HCT116 (cell line): ENCODE results near the gene MISP3. TPM values are rescaled to one million over a fixed set of nuclear protein-coding genes. Genes with fewer than 3 reads are reported as not detected.

Experiments
- ATAC-seq: fragments of 200-7000 bp; cut with Tn5 transposase; 2 replicates; pipeline ENCODE4 v1.9.1; 2020; ENCODE audit warnings: mild to moderate bottlenecking, moderate library complexity
- BruUV-seq: library from RNA; stranded (reverse); fragments of 400-500 nt; replicated peaks from 2 replicates; lab custom pipeline; 2021; lab: Mats Ljungman, UMichigan
- CTCF ChIA-PET: fragments of 300-600 bp; sonication (Branson Sonifier 250); formaldehyde crosslinking; loops from one replicate; lab custom pipeline; 2021; ENCODE audit warnings: antibody characterized with exemption; lab: Charles Lee
- POLR2A ChIA-PET: fragments of 300-600, 350-600 bp; sonication (Branson Sonifier 250); formaldehyde crosslinking; loops from one replicate; lab custom pipeline; 2021; ENCODE audit warnings: antibody characterized with exemption; lab: Charles Lee
- RAD21 ChIA-PET, 2 experiments: fragments of 300-600 bp; sonication (Branson Sonifier 250); formaldehyde crosslinking; loops; one replicate each; lab custom pipeline; 2023; ENCODE audit warnings: low total read pairs in 2 of 2; ENCODE audit not compliant: uncharacterized antibody in 2 of 2, unreplicated experiment in 2 of 2, low non-redundant PET in 1 of 2; lab: Charles Lee
- DNase-seq: peaks from one replicate; pipeline ENCODE4 v3.0.0-alpha.2; 2010; ENCODE audit warnings: low read depth, low spot score
- H2AFZ ChIP-seq: fragments of 200-600 bp; shearing (Covaris generic), sonication (generic); 2 replicates; pipeline ENCODE4 v1.6.1; 2017; ENCODE audit warnings: low read depth, mixed run types, mixed read lengths, antibody characterized with exemption, low read length; ENCODE audit not compliant: poor library complexity, severe bottlenecking
- H3K27ac ChIP-seq: 2 replicates; pipeline ENCODE4 v1.5.1; 2012; ENCODE audit warnings: low read depth, low read length
- H3K27me3 ChIP-seq: fragments of 200-600 bp; sonication (generic); 2 replicates; pipeline ENCODE4 v1.6.1; 2016; ENCODE audit warnings: mixed run types, low read length, mixed read lengths; ENCODE audit not compliant: insufficient read depth
- H3K36me3 ChIP-seq, 2 experiments: fragments of 200-500 bp in 1 of 2; fragments of 200-600 bp in 1 of 2; sonication (Bioruptor generic) in 1 of 2; sonication (generic) in 1 of 2; 2 replicates each; pipeline versions ENCODE4 v1.5.1 to v1.6.1; 2014 to 2016; ENCODE audit warnings: low read length in 2 of 2, inconsistent platforms in 1 of 2, mixed read lengths in 1 of 2, mixed run types in 1 of 2; ENCODE audit not compliant: insufficient read depth in 2 of 2, control insufficient read depth in 1 of 2
- H3K4me1 ChIP-seq, 2 experiments: fragments of 200-600 bp in 1 of 2; sonication (generic) in 1 of 2; 2 replicates each; pipeline versions ENCODE4 v1.5.1 to v1.6.1; 2012 to 2017; ENCODE audit warnings: low read length in 2 of 2, inconsistent platforms in 1 of 2, mild to moderate bottlenecking in 1 of 2, mixed read lengths in 1 of 2, mixed run types in 1 of 2, moderate library complexity in 1 of 2; ENCODE audit not compliant: insufficient read depth in 2 of 2, control insufficient read depth in 1 of 2
- H3K4me2 ChIP-seq: fragments of 200-600 bp; sonication (generic); 2 replicates; pipeline ENCODE4 v1.6.1; 2017; ENCODE audit warnings: mixed run types, low read length, mixed read lengths
- H3K4me3 ChIP-seq, 2 experiments: fragments of 200-600 bp in 1 of 2; sonication (generic) in 1 of 2; replicated peaks in 1 of 2; 2 replicates each; pipeline ENCODE4 v1.5.1; 2011 to 2016; ENCODE audit warnings: low read length in 2 of 2, control low read depth in 1 of 2, low read depth in 1 of 2, mild to moderate bottlenecking in 1 of 2, mixed read lengths in 1 of 2, mixed run types in 1 of 2
- H3K79me2 ChIP-seq: fragments of 200-600 bp; sonication (generic); 2 replicates; pipeline ENCODE4 v1.6.1; 2017; ENCODE audit warnings: mild to moderate bottlenecking, mixed run types, low read length, moderate library complexity, mixed read lengths; ENCODE audit not compliant: insufficient read depth
- H3K9ac ChIP-seq: fragments of 200-600 bp; sonication (generic); 2 replicates; pipeline ENCODE4 v1.6.1; 2016; ENCODE audit warnings: low read length, mixed read lengths
- H3K9me2 ChIP-seq: fragments of 200-600 bp; sonication (generic), shearing (Covaris generic); 2 replicates; pipeline ENCODE4 v1.6.1; 2017; ENCODE audit warnings: mixed run types, mild to moderate bottlenecking, moderate library complexity; ENCODE audit not compliant: insufficient read depth
- H3K9me3 ChIP-seq, 2 experiments: fragments of 200-500 bp in 1 of 2; fragments of 200-600 bp in 1 of 2; sonication (Bioruptor generic) in 1 of 2; sonication (generic) in 1 of 2; 2 replicates each; pipeline ENCODE4 v1.6.1; 2014 to 2017; ENCODE audit warnings: low read length in 2 of 2, mixed read lengths in 2 of 2, inconsistent platforms in 1 of 2, low read depth in 1 of 2, mild to moderate bottlenecking in 1 of 2, mixed run types in 1 of 2, moderate library complexity in 1 of 2; ENCODE audit not compliant: control insufficient read depth in 1 of 2, insufficient read depth in 1 of 2
- H4K20me1 ChIP-seq: fragments of 200-600 bp; sonication (generic), shearing (Covaris generic); 2 replicates; pipeline ENCODE4 v1.6.1; 2017; ENCODE audit warnings: mixed run types, mild to moderate bottlenecking, moderate library complexity; ENCODE audit not compliant: insufficient read depth
- CBX3 ChIP-seq: IDR thresholded peaks from 2 replicates; pipeline ENCODE4 v1.6.1; 2012; ENCODE audit warnings: low read depth
- POLR2A ChIP-seq: IDR thresholded peaks from 2 replicates; pipeline ENCODE4 v1.7.0; 2011; ENCODE audit warnings: borderline replicate concordance; ENCODE audit not compliant: insufficient read depth, insufficient read length; ENCODE audit errors: extremely low read depth
- SP1 ChIP-seq: IDR thresholded peaks from 2 replicates; pipeline ENCODE4 v1.6.1; 2012; ENCODE audit warnings: low read depth
- TCF7L2 ChIP-seq: IDR thresholded peaks from 2 replicates; pipeline ENCODE4 v1.7.0; 2011; ENCODE audit warnings: borderline replicate concordance, inconsistent platforms; ENCODE audit not compliant: insufficient read depth, insufficient read length; ENCODE audit errors: extremely low read depth
- ZBTB33 ChIP-seq: IDR thresholded peaks from 2 replicates; pipeline ENCODE4 v1.6.1; 2011; ENCODE audit warnings: mild to moderate bottlenecking, low read length, moderate library complexity; ENCODE audit not compliant: insufficient replicate concordance; ENCODE audit errors: extremely low read depth
- ZFX ChIP-seq: fragments of 450-650 bp; IDR thresholded peaks from 2 replicates; pipeline ENCODE4 v1.6.1; 2017
- intact Hi-C: fragments of 100-400 bp; cut with micrococcal nuclease; formaldehyde crosslinking; loops from 2 replicates; pipeline ENCODE4 v1.10.0; 2022
- total RNA-seq: library from RNA; stranded (reverse); gene quantifications from one replicate; pipeline ENCODE4 v1.2.1, GENCODE V29; 2021; ENCODE audit not compliant: unreplicated experiment

MISP3 gene
- total RNA-seq, 1 experiment from 2014 or later = 5.2 TPM

- H2AFZ ChIP-seq = no peak overlapping the region
- H3K79me2 ChIP-seq = no peaks in the 10 kb centered on the region
- ChIA-PET CTCF (interaction anchor here (1.4 kb wide), 1 partner anchor 18 kb away, joined by 3 read pairs; the partner anchor contains the start of gene MISP3), RAD21 (no interaction called here), POLR2A (interaction anchor here (1.8 kb wide), 1 partner anchor 9 kb away, joined by 4 read pairs; no protein-coding TSS in a partner anchor)
- no peaks in the 10 kb centered on the region for H3K27me3 ChIP-seq
- intact Hi-C loops = no loop called here
- peak overlapping the region; percentile 82 for H3K4me2 ChIP-seq
- peak overlapping the region; percentile 78 for H3K27ac ChIP-seq
- peaks cover 12 to 19% of the 10 kb centered on the region in 2 experiments for H3K4me1 ChIP-seq
- no peak for TF ChIP-seq TCF7L2
- peak; percentile 19; the same call in 1 of the 2 replicates for TF ChIP-seq ZFX
- TF ChIP-seq, all 23 proteins: peak for 1
- peak overlapping the region; percentile 45 to 58 for H3K4me3 ChIP-seq
- peaks cover 3 to 7% of the 10 kb centered on the region in 2 experiments; a peak in 1 of 4 replicates for H3K9me3 ChIP-seq
- BruUV-seq = no TSS peak
- no peaks in the 10 kb centered on the region for H3K9me2 ChIP-seq
- H4K20me1 ChIP-seq = no peaks in the 10 kb centered on the region
- H3K9ac ChIP-seq = peak overlapping the region; percentile 53; the same call in 1 of the 2 replicates
- peak; percentile 18 for ATAC-seq
- no peak for DNase-seq
- H3K36me3 ChIP-seq = peaks cover 0 to 3% of the 10 kb centered on the region in 2 experiments; a peak in 1 of 4 replicates
These were observed 17.3 kb downstream of the MISP3 start for GRCh38 chr19:14089662-14090508.

- H3K9me2 ChIP-seq = no peaks in the 10 kb centered on the region
- DNase-seq (peak; percentile 76), ATAC-seq (peak; percentile 61)
- TF ChIP-seq SP1 (no peak), POLR2A (no peak), ZBTB33 (no peak), CBX3 (no peak)
- ChIA-PET RAD21 (no interaction called here), CTCF (interaction anchor here (1.4 kb wide), 1 partner anchor 19 kb away, joined by 3 read pairs; the partner anchor contains the start of gene MISP3), POLR2A (interaction anchor here (0.6 to 1.8 kb wide), 2 partner anchors 10 to 19 kb away, joined by 3 to 4 read pairs; no protein-coding TSS in a partner anchor)
- peak within 1 kb of the TSS; percentile 45 to 66 for H3K4me3 ChIP-seq
- no peaks in the 10 kb centered on the region for H3K27me3 ChIP-seq
- peak within 1 kb of the TSS; percentile 73 for H3K9ac ChIP-seq
- H3K4me2 ChIP-seq = peak within 1 kb of the TSS; percentile 91
- intact Hi-C loops = no loop called here
- peaks cover 0 to 3% of the 10 kb centered on the region in 2 experiments; a peak in 1 of 4 replicates for H3K36me3 ChIP-seq
- no peak within 1 kb of the TSS for H2AFZ ChIP-seq
- no TSS peak for BruUV-seq
- H4K20me1 ChIP-seq = no peaks in the 10 kb centered on the region
- H3K27ac ChIP-seq = peak within 1 kb of the TSS; percentile 83
- H3K9me3 ChIP-seq = peaks cover 3 to 7% of the 10 kb centered on the region in 2 experiments; a peak in 1 of 4 replicates
- H3K4me1 ChIP-seq = peaks cover 12 to 19% of the 10 kb centered on the region in 2 experiments
- H3K79me2 ChIP-seq = no peaks in the 10 kb centered on the region
These were observed 18.0 kb downstream of the MISP3 start, which contains the start of gene SAMD1 for GRCh38 chr19:14090509-14091080. Gene SAMD1, minus strand, starts transcription at chr19:14090751.
